CD4-positive, alpha-beta T cell treated with Interferon alpha-2 for 1 hour (primary cell): ENCODE measurements around the gene GBX2.

Experiments used
- DNase-seq, 2 donors: peaks; one replicate each; pipeline ENCODE4 v3.0.0-alpha.2; 2020 to 2022

Gene GBX2

GRCh38 chr2:236167297-236168109 lies 683 bp downstream of the GBX2 start:
- DNase-seq, result no peak

GRCh38 chr2:236166796-236167296 lies 1.3 kb downstream of the GBX2 start:
- DNase-seq, result no peak

- DNase-seq, result no peak
These were observed 2.1 kb downstream of the GBX2 start for GRCh38 chr2:236165842-236166795.

GRCh38 chr2:236164925-236165841 lies 3.0 kb downstream of the GBX2 start:
- no peak for DNase-seq

GRCh38 chr2:236164201-236164924 lies 3.8 kb downstream of the GBX2 start:
- no peak for DNase-seq

- DNase-seq, result no peak
These were observed 4.5 kb downstream of the GBX2 start for GRCh38 chr2:236163471-236164200.

GRCh38 chr2:236162882-236163470 lies 5.2 kb downstream of the GBX2 start:
- no peak for DNase-seq

GRCh38 chr2:236162031-236162845 lies 5.9 kb downstream of the GBX2 start:
- no peak for DNase-seq

GRCh38 chr2:236161531-236161930 lies 6.7 kb downstream of the GBX2 start:
- no peak for DNase-seq

GRCh38 chr2:236161082-236161462 lies 7.1 kb downstream of the GBX2 start:
- DNase-seq, result no peak

- DNase-seq, result no peak
These were observed 7.7 kb downstream of the GBX2 start for GRCh38 chr2:236160366-236161081.

- DNase-seq, result no peak
These were observed 8.4 kb downstream of the GBX2 start for GRCh38 chr2:236159778-236160170.

GRCh38 chr2:236158969-236159777 lies 9.0 kb downstream of the GBX2 start:
- DNase-seq, result no peak

- no peak for DNase-seq
These were observed 10.2 kb downstream of the GBX2 start for GRCh38 chr2:236157815-236158498.

GRCh38 chr2:236157366-236157765 lies 10.8 kb downstream of the GBX2 start:
- no peak for DNase-seq

GRCh38 chr2:236156860-236157194 lies 11.4 kb downstream of the GBX2 start:
- no peak for DNase-seq

GRCh38 chr2:236156095-236156859 lies 11.9 kb downstream of the GBX2 start:
- no peak for DNase-seq
